ENCODE measurements around the gene ADAMTSL5. TPM values are rescaled to one million over a fixed set of nuclear protein-coding genes. Genes with fewer than 3 reads are reported as not detected.
A peak's percentile ranks its signal among the peaks of the same experiment; 100 is the strongest.

ADAMTSL5 gene
- total RNA-seq, 4 donors from 2014 or later, result 0.83 to 4.1 (median 2.4) TPM

DNA sequence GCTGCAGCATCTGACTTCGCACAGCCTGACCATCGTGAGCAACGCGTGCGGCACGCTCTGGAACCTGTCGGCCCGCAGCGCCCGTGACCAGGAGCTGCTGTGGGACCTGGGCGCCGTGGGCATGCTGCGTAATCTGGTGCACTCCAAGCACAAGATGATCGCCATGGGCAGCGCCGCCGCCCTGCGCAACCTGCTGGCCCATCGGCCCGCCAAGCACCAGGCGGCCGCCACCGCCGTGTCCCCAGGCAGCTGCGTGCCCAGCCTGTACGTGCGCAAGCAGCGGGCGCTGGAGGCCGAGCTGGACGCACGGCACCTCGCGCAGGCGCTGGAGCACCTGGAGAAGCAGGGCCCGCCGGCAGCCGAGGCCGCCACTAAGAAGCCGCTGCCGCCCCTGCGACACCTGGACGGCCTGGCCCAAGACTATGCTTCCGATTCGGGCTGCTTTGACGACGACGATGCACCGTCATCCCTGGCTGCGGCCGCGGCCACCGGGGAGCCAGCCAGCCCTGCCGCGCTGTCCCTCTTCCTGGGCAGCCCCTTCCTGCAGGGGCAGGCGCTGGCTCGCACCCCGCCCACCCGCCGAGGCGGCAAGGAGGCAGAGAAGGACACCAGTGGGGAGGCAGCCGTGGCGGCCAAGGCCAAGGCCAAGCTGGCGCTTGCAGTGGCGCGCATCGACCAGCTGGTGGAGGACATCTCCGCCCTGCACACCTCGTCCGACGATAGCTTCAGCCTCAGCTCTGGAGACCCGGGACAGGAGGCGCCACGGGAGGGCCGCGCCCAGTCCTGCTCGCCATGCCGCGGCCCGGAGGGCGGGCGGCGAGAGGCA lies 47.4 kb downstream of the ADAMTSL5 start:
- TF ChIP-seq EP300 (IDR thresholded peaks at IDR 0.05) (no peak), POLR2A (IDR thresholded peaks at IDR 0.05) (no peak), POLR2AphosphoS5 (IDR thresholded peaks at IDR 0.05) (no peak)
- TF ChIP-seq, protein P1, sequence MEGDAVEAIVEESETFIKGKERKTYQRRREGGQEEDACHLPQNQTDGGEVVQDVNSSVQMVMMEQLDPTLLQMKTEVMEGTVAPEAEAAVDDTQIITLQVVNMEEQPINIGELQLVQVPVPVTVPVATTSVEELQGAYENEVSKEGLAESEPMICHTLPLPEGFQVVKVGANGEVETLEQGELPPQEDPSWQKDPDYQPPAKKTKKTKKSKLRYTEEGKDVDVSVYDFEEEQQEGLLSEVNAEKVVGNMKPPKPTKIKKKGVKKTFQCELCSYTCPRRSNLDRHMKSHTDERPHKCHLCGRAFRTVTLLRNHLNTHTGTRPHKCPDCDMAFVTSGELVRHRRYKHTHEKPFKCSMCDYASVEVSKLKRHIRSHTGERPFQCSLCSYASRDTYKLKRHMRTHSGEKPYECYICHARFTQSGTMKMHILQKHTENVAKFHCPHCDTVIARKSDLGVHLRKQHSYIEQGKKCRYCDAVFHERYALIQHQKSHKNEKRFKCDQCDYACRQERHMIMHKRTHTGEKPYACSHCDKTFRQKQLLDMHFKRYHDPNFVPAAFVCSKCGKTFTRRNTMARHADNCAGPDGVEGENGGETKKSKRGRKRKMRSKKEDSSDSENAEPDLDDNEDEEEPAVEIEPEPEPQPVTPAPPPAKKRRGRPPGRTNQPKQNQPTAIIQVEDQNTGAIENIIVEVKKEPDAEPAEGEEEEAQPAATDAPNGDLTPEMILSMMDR (IDR thresholded peaks at IDR 0.05), result peak in 1 of 2 donors; percentile 56
- DNase-seq (ENCODE audit: low spot score in 2 of 2), result no peak
- Histone ChIP-seq H3K9me3 (no peaks in the 10 kb centered on the region), H3K4me1 (peaks cover 54% of the 10 kb centered on the region), H3K4me3 (peak overlapping the region; percentile 19), H3K27me3 (peaks cover 56% of the 10 kb centered on the region), H3K27ac (no peak overlapping the region), H3K36me3 (peaks cover 9% of the 10 kb centered on the region)
- WGBS, result 24% methylated on average over 9 of the region's 83 CpGs

DNA sequence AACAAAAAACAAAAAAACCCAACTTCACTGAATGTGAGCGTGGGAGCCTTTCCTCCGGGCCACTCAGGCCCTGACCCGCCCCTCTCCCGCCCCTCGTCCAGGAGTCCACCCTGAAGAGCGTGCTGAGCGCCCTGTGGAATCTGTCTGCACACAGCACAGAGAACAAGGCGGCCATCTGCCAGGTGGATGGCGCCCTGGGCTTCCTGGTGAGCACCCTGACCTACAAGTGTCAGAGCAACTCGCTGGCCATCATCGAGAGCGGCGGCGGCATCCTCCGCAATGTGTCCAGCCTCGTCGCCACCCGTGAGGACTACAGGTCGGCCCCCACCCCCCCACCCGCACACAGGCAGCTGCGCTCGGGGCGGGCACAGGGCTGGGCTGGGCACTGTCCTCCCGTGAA lies 51.0 kb downstream of the ADAMTSL5 start:
- peaks cover 43% of the 10 kb centered on the region for H3K27me3 ChIP-seq
- H3K4me3 ChIP-seq, result no peak overlapping the region
- no peak for DNase-seq (ENCODE audit: low spot score in 2 of 2)
- peaks cover 25% of the 10 kb centered on the region for H3K4me1 ChIP-seq
- peaks cover 15% of the 10 kb centered on the region for H3K36me3 ChIP-seq
- WGBS, result 77% methylated on average over 4 of the region's 24 CpGs
- H3K9me3 ChIP-seq, result no peaks in the 10 kb centered on the region
- TF ChIP-seq, protein P1 (IDR thresholded peaks at IDR 0.05), result no peak
- TF ChIP-seq POLR2AphosphoS5 (IDR thresholded peaks at IDR 0.05), result no peak
- TF ChIP-seq POLR2A (IDR thresholded peaks at IDR 0.05), result no peak
- no peak for TF ChIP-seq EP300 (IDR thresholded peaks at IDR 0.05)
- H3K27ac ChIP-seq, result no peak overlapping the region

DNA sequence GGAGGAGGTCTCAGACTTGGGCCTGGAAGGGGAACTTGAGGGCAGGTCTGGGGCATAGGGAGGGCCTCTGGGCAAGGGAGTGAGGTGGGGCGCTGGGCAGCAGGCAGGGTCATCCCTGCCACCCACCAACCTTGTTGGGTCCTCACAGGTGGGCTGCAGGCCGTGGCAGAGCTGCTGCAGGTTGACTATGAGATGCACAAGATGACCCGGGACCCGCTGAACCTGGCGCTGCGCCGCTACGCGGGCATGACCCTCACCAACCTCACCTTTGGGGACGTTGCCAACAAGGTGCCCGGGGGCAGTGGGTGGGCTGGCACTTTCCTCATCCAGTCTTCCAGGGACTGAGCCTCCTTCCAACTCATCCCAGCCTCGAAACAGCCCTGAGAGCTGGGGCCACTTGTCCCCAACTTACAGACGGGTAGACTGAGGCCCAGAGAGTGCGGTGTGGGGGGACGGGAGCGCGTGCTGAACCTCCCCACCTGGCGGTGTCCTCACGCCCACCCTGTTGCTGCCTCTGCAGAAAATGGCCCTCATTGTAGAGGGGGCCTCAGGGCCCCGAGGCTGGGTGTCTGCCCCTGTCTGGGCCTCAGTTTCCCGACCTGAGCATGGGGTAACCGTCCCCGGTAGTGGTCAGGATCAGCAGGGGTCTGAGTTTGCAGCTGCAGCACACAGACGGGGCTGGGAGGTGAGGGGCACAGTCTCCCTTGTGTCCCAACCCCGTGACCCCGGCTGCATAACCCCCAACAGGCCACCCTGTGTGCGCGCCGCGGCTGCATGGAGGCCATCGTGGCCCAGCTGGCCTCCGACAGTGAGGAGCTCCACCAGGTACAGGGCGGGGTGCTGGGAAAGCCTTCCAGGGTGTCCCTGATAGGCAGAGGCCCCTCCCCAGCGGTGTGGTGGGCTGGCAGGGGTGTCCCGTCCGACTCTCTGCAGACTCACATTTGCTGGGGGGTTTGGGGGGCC lies 52.5 kb downstream of the ADAMTSL5 start:
- H3K4me3 ChIP-seq, result no peak overlapping the region
- peaks cover 23% of the 10 kb centered on the region for H3K4me1 ChIP-seq
- no peak overlapping the region for H3K27ac ChIP-seq
- DNase-seq (ENCODE audit: low spot score in 2 of 2), result no peak
- H3K9me3 ChIP-seq, result no peaks in the 10 kb centered on the region
- TF ChIP-seq, protein P1 (IDR thresholded peaks at IDR 0.05), result no peak
- TF ChIP-seq POLR2AphosphoS5 (IDR thresholded peaks at IDR 0.05) (no peak), POLR2A (IDR thresholded peaks at IDR 0.05) (no peak), EP300 (IDR thresholded peaks at IDR 0.05) (no peak)
- peaks cover 15% of the 10 kb centered on the region for H3K36me3 ChIP-seq
- H3K27me3 ChIP-seq, result peaks cover 43% of the 10 kb centered on the region
- 93% methylated on average over 11 of the region's 36 CpGs for WGBS

DNA sequence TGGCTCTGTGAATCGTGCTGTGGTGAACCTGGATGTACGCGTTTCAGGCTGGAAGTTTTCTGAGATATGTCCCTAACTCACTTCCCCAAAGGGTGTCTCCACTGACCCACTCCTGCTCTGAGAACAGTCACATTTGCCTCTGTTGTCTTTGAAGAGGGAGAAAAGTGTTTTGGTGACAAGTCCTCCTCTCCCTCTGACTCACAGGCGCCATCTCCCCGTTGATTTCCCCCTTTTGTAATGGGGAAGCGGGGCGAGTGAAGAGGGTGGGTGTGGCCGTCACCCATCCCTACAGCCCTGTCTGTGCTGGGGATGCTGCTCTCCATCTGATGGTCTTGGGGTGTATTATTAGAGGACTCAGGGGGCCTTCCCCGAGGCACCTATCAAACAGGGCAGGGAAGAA lies 53.3 kb downstream of the ADAMTSL5 start:
- DNase-seq (ENCODE audit: low spot score in 2 of 2), result no peak
- no peaks in the 10 kb centered on the region for H3K9me3 ChIP-seq
- peaks cover 15% of the 10 kb centered on the region for H3K36me3 ChIP-seq
- H3K27me3 ChIP-seq, result peaks cover 40% of the 10 kb centered on the region
- WGBS, result 83% methylated on average over 8 of the region's 9 CpGs
- peaks cover 27% of the 10 kb centered on the region for H3K4me1 ChIP-seq
- no peak overlapping the region for H3K27ac ChIP-seq
- no peak overlapping the region for H3K4me3 ChIP-seq
- no peak for TF ChIP-seq POLR2AphosphoS5 (IDR thresholded peaks at IDR 0.05)
- TF ChIP-seq, protein P1 (IDR thresholded peaks at IDR 0.05), result no peak
- no peak for TF ChIP-seq POLR2A (IDR thresholded peaks at IDR 0.05)
- TF ChIP-seq EP300 (IDR thresholded peaks at IDR 0.05), result no peak

Data from suprapubic skin (tissue), 4 donors.